ENCODE results near the gene UNC80.

UNC80 gene

GRCh38 chr2:209771474-209772289 lies at the start of gene UNC80:
Gene UNC80 (plus strand): TSS chr2:209771832. CDS start chr2:209772073, 241 bp downstream.
- Histone ChIP-seq H4K20me1 (ENCODE audit: low read depth, low read length) (no peaks in the 10 kb centered on the region), H3K27ac (ENCODE audit: low read depth, low read length) (no peak within 1 kb of the TSS), H3K4me3 (ENCODE audit: insufficient read depth, low read length, poor library complexity, severe bottlenecking) (no peak within 1 kb of the TSS), H3K27me3 (ENCODE audit: low read length) (no peaks in the 10 kb centered on the region), H2AFZ (ENCODE audit: low read depth, low read length, severe bottlenecking) (no peak within 1 kb of the TSS), H3K4me2 (ENCODE audit: low read depth, low read length, poor library complexity, severe bottlenecking) (no peak within 1 kb of the TSS), H3K9ac (ENCODE audit: low read length) (no peak within 1 kb of the TSS), H3F3A (ENCODE audit: insufficient read depth) (no peaks in the 10 kb centered on the region), H3K79me2 (ENCODE audit: insufficient read depth, low read length) (no peaks in the 10 kb centered on the region), H3K9me2 (replicated peaks; ENCODE audit: insufficient read depth, low read length) (no peaks in the 10 kb centered on the region), H3K36me3 (ENCODE audit: low read length) (no peaks in the 10 kb centered on the region), H3K9me3 (ENCODE audit: insufficient read depth, low read length) (no peaks in the 10 kb centered on the region)
- TF ChIP-seq, protein P1, sequence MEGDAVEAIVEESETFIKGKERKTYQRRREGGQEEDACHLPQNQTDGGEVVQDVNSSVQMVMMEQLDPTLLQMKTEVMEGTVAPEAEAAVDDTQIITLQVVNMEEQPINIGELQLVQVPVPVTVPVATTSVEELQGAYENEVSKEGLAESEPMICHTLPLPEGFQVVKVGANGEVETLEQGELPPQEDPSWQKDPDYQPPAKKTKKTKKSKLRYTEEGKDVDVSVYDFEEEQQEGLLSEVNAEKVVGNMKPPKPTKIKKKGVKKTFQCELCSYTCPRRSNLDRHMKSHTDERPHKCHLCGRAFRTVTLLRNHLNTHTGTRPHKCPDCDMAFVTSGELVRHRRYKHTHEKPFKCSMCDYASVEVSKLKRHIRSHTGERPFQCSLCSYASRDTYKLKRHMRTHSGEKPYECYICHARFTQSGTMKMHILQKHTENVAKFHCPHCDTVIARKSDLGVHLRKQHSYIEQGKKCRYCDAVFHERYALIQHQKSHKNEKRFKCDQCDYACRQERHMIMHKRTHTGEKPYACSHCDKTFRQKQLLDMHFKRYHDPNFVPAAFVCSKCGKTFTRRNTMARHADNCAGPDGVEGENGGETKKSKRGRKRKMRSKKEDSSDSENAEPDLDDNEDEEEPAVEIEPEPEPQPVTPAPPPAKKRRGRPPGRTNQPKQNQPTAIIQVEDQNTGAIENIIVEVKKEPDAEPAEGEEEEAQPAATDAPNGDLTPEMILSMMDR (IDR thresholded peaks at IDR 0.05; ENCODE audit: insufficient read depth, low read length, poor library complexity, severe bottlenecking), result no peak
- TF ChIP-seq EZH2phosphoT487 (conservative IDR thresholded peaks at IDR 0.05; ENCODE audit: low read length), result no peak

GRCh38 chr2:209726311-209726710 lies 45.3 kb upstream of the UNC80 start:
- Histone ChIP-seq H3K27me3 (ENCODE audit: low read length) (no peaks in the 10 kb centered on the region; the same call in 1 of the 2 replicates), H3K27ac (ENCODE audit: low read depth, low read length) (no peak overlapping the region), H3K4me2 (ENCODE audit: low read depth, low read length, poor library complexity, severe bottlenecking) (no peak overlapping the region), H2AFZ (ENCODE audit: low read depth, low read length, severe bottlenecking) (no peak overlapping the region), H3K36me3 (ENCODE audit: low read length) (no peaks in the 10 kb centered on the region), H3K9me3 (ENCODE audit: insufficient read depth, low read length) (no peaks in the 10 kb centered on the region), H3K9me2 (replicated peaks; ENCODE audit: insufficient read depth, low read length) (no peaks in the 10 kb centered on the region), H3K9ac (ENCODE audit: low read length) (no peak overlapping the region), H3F3A (ENCODE audit: insufficient read depth) (no peaks in the 10 kb centered on the region), H4K20me1 (ENCODE audit: low read depth, low read length) (no peaks in the 10 kb centered on the region), H3K79me2 (ENCODE audit: insufficient read depth, low read length) (no peaks in the 10 kb centered on the region), H3K4me3 (ENCODE audit: insufficient read depth, low read length, poor library complexity, severe bottlenecking) (no peak overlapping the region)
- no peak for TF ChIP-seq EZH2phosphoT487 (conservative IDR thresholded peaks at IDR 0.05; ENCODE audit: low read length)
- TF ChIP-seq, protein P1 (IDR thresholded peaks at IDR 0.05; ENCODE audit: insufficient read depth, low read length, poor library complexity, severe bottlenecking), result no peak

DNA sequence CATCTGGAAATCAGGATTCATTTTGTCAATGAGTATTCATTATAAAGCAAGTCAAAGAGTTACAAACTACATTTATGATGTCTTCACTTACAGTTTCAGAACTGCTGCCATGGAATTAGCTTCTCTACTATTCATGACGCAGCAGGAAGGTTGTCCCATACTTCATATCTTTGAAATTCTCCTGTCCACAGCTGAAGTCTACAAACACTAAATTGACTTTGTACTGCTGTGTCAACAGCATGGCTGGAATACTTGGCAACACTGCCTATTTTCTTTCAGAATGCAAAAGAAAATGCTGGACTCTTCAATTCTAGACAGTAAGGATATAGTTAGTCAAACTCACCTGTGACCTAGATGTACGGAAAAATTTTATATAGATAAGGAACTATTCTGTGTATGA lies 44.6 kb upstream of the UNC80 start:
- no peaks in the 10 kb centered on the region; the same call in 1 of the 2 replicates for H3K27me3 ChIP-seq (ENCODE audit: low read length)
- no peaks in the 10 kb centered on the region for H4K20me1 ChIP-seq (ENCODE audit: low read depth, low read length)
- no peaks in the 10 kb centered on the region for H3K36me3 ChIP-seq (ENCODE audit: low read length)
- H3K4me2 ChIP-seq (ENCODE audit: low read depth, low read length, poor library complexity, severe bottlenecking), result no peak overlapping the region
- H3K9me3 ChIP-seq (ENCODE audit: insufficient read depth, low read length), result no peaks in the 10 kb centered on the region
- no peak overlapping the region for H2AFZ ChIP-seq (ENCODE audit: low read depth, low read length, severe bottlenecking)
- no peak for TF ChIP-seq EZH2phosphoT487 (conservative IDR thresholded peaks at IDR 0.05; ENCODE audit: low read length)
- no peak overlapping the region for H3K9ac ChIP-seq (ENCODE audit: low read length)
- H3K9me2 ChIP-seq (replicated peaks; ENCODE audit: insufficient read depth, low read length), result no peaks in the 10 kb centered on the region
- H3K79me2 ChIP-seq (ENCODE audit: insufficient read depth, low read length), result no peaks in the 10 kb centered on the region
- H3F3A ChIP-seq (ENCODE audit: insufficient read depth), result no peaks in the 10 kb centered on the region
- H3K4me3 ChIP-seq (ENCODE audit: insufficient read depth, low read length, poor library complexity, severe bottlenecking), result no peak overlapping the region
- no peak overlapping the region for H3K27ac ChIP-seq (ENCODE audit: low read depth, low read length)

DNA sequence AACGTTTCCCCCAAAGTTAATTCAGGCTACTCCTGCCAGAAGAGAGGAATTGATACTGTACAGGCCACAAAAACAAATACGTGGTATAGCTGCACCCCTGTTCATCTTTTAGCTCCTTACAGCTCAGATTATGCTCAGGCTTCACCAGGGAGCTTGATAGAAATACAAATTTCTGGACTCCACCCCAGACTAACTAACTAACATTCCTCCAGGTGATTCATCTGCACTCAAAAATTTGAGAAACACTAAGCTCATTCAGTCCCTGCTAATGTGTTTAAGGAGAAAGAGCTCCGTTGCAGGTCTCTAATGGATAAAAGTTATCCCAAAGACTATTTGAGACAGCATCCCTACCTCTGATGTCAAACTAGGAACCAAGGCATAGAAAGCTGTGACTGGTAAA lies 36.8 kb upstream of the UNC80 start:
- no peak for TF ChIP-seq EZH2phosphoT487 (conservative IDR thresholded peaks at IDR 0.05; ENCODE audit: low read length)
- TF ChIP-seq, protein P1 (IDR thresholded peaks at IDR 0.05; ENCODE audit: insufficient read depth, low read length, poor library complexity, severe bottlenecking), result no peak
- no peaks in the 10 kb centered on the region; the same call in 1 of the 2 replicates for H3K27me3 ChIP-seq (ENCODE audit: low read length)
- no peaks in the 10 kb centered on the region for H3K79me2 ChIP-seq (ENCODE audit: insufficient read depth, low read length)
- no peaks in the 10 kb centered on the region for H3K9me2 ChIP-seq (replicated peaks; ENCODE audit: insufficient read depth, low read length)
- H3K4me2 ChIP-seq (ENCODE audit: low read depth, low read length, poor library complexity, severe bottlenecking), result no peak overlapping the region
- no peak overlapping the region for H2AFZ ChIP-seq (ENCODE audit: low read depth, low read length, severe bottlenecking)
- no peak overlapping the region for H3K27ac ChIP-seq (ENCODE audit: low read depth, low read length)
- H3F3A ChIP-seq (ENCODE audit: insufficient read depth), result no peaks in the 10 kb centered on the region
- no peaks in the 10 kb centered on the region for H3K9me3 ChIP-seq (ENCODE audit: insufficient read depth, low read length)
- H4K20me1 ChIP-seq (ENCODE audit: low read depth, low read length), result no peaks in the 10 kb centered on the region
- no peak overlapping the region for H3K9ac ChIP-seq (ENCODE audit: low read length)
- H3K4me3 ChIP-seq (ENCODE audit: insufficient read depth, low read length, poor library complexity, severe bottlenecking), result no peak overlapping the region
- H3K36me3 ChIP-seq (ENCODE audit: low read length), result no peaks in the 10 kb centered on the region

Data from SU-DHL-6 (cell line).